Measurements from ENCODE around the gene ARGLU1. TPM values are rescaled to one million over a fixed set of nuclear protein-coding genes. Genes with fewer than 3 reads are reported as not detected.

Gene ARGLU1
- total RNA-seq, 1 donor from 2014 or later, result 32.4 TPM

DNA sequence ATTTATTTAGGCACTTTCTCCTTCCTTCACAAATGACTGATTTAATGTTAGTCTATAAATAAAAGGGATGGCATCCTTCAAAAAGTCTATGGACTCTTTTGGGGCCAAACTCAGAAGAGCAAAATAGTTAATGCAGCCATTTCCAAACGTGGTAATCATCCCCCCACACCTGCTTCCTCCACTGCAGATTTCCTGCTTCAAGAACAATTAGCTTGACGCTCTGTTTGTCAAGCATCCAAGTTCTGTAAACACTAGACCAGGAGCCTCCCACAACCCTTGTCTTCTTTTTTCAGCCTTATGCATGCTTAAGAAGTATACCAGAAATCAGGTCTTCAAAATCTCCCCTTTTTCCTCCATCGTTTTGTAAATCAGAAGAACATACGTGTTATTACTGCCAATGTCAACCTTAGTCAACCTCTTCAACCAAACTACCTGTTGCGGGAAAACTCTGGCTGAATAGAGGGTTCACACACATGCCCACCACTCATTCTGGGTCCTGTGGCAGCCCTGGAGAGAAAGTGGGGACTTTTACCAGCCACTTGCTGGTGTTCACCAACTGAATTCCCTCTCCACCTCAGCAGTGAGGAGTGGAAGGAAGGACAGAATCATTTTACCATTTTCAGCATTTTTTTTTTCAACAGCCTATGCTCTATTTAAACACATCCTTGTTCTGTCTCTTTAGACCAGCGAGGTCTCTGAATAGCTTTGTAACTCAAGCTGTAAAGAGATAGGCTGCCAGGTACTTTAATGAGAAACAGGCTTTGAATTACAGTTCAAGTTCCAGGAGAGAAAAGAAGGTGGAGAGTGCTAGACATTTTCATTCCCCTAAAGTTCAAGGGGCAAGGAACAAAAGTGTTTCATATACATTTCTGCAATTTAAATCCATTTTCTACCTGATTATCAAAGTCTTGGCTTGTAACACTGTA is 71.6 kb downstream of the ARGLU1 start:
- H3K4me1 ChIP-seq (ENCODE audit: control insufficient read depth in 3 of 3, insufficient read depth in 3 of 3, low read length in 3 of 3), result peaks cover 19 to 36% (median 20%) of the 10 kb centered on the region in 3 donors
- H3K27ac ChIP-seq (ENCODE audit: low read depth, low read length), result peak overlapping the region; percentile 55
- peaks cover 14 to 23% (median 18%) of the 10 kb centered on the region in 3 donors for H3K36me3 ChIP-seq (ENCODE audit: control insufficient read depth in 3 of 3, insufficient read depth in 3 of 3, low read length in 3 of 3)
- peak overlapping the region in 2 of 3 donors; percentile 44 to 46 for H3K9ac ChIP-seq (ENCODE audit: low read depth in 1 of 3, low read length in 3 of 3)
- peak overlapping the region in 2 of 3 donors; percentile 25 to 36 for H3K4me3 ChIP-seq (ENCODE audit: low read length in 3 of 3)
- H3K27me3 ChIP-seq (ENCODE audit: control insufficient read depth in 3 of 3, insufficient read depth in 3 of 3, low read length in 3 of 3), result no peaks in the 10 kb centered on the region
- H3K9me3 ChIP-seq (ENCODE audit: control insufficient read depth in 3 of 3, low read length in 3 of 3), result no peaks in the 10 kb centered on the region

- no peak overlapping the region for H3K4me3 ChIP-seq (ENCODE audit: low read length in 3 of 3)
- no peak overlapping the region for H3K9ac ChIP-seq (ENCODE audit: low read depth in 1 of 3, low read length in 3 of 3)
- peaks cover 14 to 26% (median 18%) of the 10 kb centered on the region in 3 donors for H3K36me3 ChIP-seq (ENCODE audit: control insufficient read depth in 3 of 3, insufficient read depth in 3 of 3, low read length in 3 of 3)
- H3K27me3 ChIP-seq (ENCODE audit: control insufficient read depth in 3 of 3, insufficient read depth in 3 of 3, low read length in 3 of 3), result no peaks in the 10 kb centered on the region
- H3K27ac ChIP-seq (ENCODE audit: low read depth, low read length), result no peak overlapping the region
- peaks cover 13 to 31% (median 16%) of the 10 kb centered on the region in 3 donors for H3K4me1 ChIP-seq (ENCODE audit: control insufficient read depth in 3 of 3, insufficient read depth in 3 of 3, low read length in 3 of 3)
- H3K9me3 ChIP-seq (ENCODE audit: control insufficient read depth in 3 of 3, low read length in 3 of 3), result no peaks in the 10 kb centered on the region
These were observed 73.0 kb downstream of the ARGLU1 start for GRCh38 chr13:106494936-106495335.

- H3K9me3 ChIP-seq (ENCODE audit: control insufficient read depth in 3 of 3, low read length in 3 of 3), result no peaks in the 10 kb centered on the region
- H3K27ac ChIP-seq (ENCODE audit: low read depth, low read length), result no peak overlapping the region
- peaks cover 14 to 26% (median 18%) of the 10 kb centered on the region in 3 donors for H3K36me3 ChIP-seq (ENCODE audit: control insufficient read depth in 3 of 3, insufficient read depth in 3 of 3, low read length in 3 of 3)
- H3K9ac ChIP-seq (ENCODE audit: low read depth in 1 of 3, low read length in 3 of 3), result no peak overlapping the region
- H3K4me3 ChIP-seq (ENCODE audit: low read length in 3 of 3), result no peak overlapping the region
- peaks cover 11 to 26% (median 15%) of the 10 kb centered on the region in 3 donors for H3K4me1 ChIP-seq (ENCODE audit: control insufficient read depth in 3 of 3, insufficient read depth in 3 of 3, low read length in 3 of 3)
- no peaks in the 10 kb centered on the region for H3K27me3 ChIP-seq (ENCODE audit: control insufficient read depth in 3 of 3, insufficient read depth in 3 of 3, low read length in 3 of 3)
These were observed 73.4 kb downstream of the ARGLU1 start for GRCh38 chr13:106494506-106494905.

DNA sequence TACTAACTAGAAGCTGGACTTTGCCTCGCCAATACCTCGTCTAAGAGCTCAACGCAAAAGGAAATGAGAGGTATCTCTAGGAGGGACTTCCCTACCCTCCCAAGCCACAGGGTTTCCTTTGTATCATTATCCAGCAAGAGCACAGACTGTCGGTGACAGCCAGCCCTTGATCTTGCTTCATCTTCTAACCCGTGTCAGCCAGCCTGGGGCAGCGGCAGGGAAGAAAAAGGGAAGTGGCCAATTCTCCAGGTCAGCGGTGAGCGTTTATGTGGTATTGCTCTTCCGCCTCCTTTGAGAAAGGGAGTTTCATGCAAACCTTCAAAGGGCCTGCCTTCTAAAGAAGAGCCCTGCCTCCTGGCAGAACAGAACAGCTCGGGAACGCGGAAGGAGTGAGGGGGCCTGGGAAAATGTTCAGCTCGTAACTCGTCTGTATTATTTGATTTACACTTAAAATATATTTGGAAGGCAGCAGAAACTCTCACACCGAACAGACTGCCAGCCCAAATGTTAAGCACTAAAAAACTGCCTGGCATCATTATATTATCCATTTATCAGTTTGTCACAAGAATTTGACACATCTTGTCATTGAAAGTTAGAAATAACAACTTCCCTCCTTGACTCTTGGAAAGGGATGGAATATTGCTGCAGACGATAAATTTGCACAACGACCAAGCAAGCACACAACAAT is 74.3 kb downstream of the ARGLU1 start:
- Histone ChIP-seq H3K4me1 (ENCODE audit: control insufficient read depth in 3 of 3, insufficient read depth in 3 of 3, low read length in 3 of 3) (peaks cover 11 to 23% (median 15%) of the 10 kb centered on the region in 3 donors), H3K4me3 (ENCODE audit: low read length in 3 of 3) (no peak overlapping the region), H3K27ac (ENCODE audit: low read depth, low read length) (no peak overlapping the region), H3K27me3 (ENCODE audit: control insufficient read depth in 3 of 3, insufficient read depth in 3 of 3, low read length in 3 of 3) (no peaks in the 10 kb centered on the region), H3K9me3 (ENCODE audit: control insufficient read depth in 3 of 3, low read length in 3 of 3) (no peaks in the 10 kb centered on the region), H3K9ac (ENCODE audit: low read depth in 1 of 3, low read length in 3 of 3) (no peak overlapping the region), H3K36me3 (ENCODE audit: control insufficient read depth in 3 of 3, insufficient read depth in 3 of 3, low read length in 3 of 3) (peaks cover 14 to 26% (median 18%) of the 10 kb centered on the region in 3 donors)

DNA sequence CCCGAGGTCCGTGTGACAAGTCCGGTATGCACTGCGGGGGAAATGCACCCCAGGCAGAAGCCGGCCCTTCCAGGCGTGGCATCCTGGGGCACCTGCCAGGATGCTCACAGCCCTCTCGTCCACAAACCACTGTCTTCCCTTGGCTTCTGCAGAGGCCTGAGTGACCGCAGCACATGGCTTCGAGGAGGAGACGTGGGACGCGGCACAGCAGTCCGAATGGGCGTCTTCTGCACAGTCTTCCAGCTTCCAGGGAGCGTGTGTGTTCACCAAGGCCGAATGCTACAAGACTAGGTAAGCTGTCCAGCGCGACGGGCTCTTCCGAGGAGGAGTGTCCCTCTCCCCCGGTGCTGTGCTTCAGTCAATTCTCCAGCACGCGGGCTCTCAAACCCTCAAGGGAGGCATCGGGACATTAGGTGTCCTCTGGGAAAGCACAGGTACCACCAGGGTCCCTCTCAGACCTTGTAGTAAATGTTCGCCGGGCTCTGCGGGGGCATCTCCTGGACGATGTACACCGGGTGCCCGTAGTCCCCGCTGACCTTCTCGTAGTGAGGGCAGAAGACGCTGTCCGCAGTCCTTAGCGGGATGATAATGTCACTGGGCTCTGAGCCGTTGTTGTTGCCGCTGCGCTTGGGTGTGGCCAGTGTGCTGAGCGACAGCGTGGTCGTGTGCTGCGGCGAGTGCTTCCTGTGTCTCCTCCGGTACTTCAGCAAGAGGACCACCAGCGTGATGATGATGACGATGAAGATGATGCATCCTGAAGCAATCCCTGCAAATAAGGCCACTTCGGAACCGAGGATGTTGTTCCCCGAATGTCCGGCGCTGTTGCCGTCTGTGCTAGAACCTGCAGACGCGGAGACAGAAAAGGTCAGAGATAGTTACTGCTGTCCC is 75.1 kb downstream of the ARGLU1 start:
- no peaks in the 10 kb centered on the region for H3K9me3 ChIP-seq (ENCODE audit: control insufficient read depth in 3 of 3, low read length in 3 of 3)
- H3K36me3 ChIP-seq (ENCODE audit: control insufficient read depth in 3 of 3, insufficient read depth in 3 of 3, low read length in 3 of 3), result peaks cover 14 to 26% (median 18%) of the 10 kb centered on the region in 3 donors
- H3K27ac ChIP-seq (ENCODE audit: low read depth, low read length), result no peak overlapping the region
- H3K4me1 ChIP-seq (ENCODE audit: control insufficient read depth in 3 of 3, insufficient read depth in 3 of 3, low read length in 3 of 3), result peaks cover 9 to 20% (median 11%) of the 10 kb centered on the region in 3 donors
- no peak overlapping the region for H3K9ac ChIP-seq (ENCODE audit: low read depth in 1 of 3, low read length in 3 of 3)
- H3K27me3 ChIP-seq (ENCODE audit: control insufficient read depth in 3 of 3, insufficient read depth in 3 of 3, low read length in 3 of 3), result no peaks in the 10 kb centered on the region
- H3K4me3 ChIP-seq (ENCODE audit: low read length in 3 of 3), result no peak overlapping the region

DNA sequence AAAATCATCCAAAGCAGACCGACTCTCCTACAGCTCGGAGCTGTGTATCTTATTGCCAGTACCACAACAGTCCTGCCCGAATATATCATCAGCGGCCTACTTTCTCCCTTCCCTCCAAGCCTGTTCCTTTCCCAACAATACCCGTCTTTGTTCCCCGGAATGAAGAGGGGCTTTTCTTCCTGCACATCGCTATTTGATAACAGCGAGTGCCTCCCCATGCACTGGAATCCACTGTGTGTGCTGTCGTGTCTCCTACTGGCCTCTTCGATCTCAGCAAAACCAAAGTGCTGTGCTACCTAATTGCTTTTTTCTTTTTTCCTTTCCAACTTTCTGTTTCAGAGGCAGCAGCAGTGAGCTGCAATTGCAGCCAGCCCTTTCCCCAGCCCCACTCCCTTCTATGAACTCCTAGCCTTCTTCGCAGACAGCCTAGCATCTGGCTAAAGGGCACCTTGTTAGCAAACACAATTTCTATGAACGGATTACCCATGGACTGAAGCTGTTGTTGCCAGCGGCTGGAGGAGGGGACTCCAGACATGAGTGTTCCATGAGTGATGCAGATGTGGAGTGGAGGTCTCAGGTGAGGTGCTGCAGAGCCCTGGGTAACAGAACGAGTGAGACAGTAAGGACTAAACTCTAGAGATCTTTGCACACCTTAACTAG is 75.9 kb downstream of the ARGLU1 start:
- Histone ChIP-seq H3K9me3 (ENCODE audit: control insufficient read depth in 3 of 3, low read length in 3 of 3) (no peaks in the 10 kb centered on the region), H3K27ac (ENCODE audit: low read depth, low read length) (no peak overlapping the region), H3K36me3 (ENCODE audit: control insufficient read depth in 3 of 3, insufficient read depth in 3 of 3, low read length in 3 of 3) (peaks cover 14 to 26% (median 18%) of the 10 kb centered on the region in 3 donors), H3K27me3 (ENCODE audit: control insufficient read depth in 3 of 3, insufficient read depth in 3 of 3, low read length in 3 of 3) (no peaks in the 10 kb centered on the region), H3K4me1 (ENCODE audit: control insufficient read depth in 3 of 3, insufficient read depth in 3 of 3, low read length in 3 of 3) (peaks cover 9 to 19% (median 10%) of the 10 kb centered on the region in 3 donors), H3K9ac (ENCODE audit: low read depth in 1 of 3, low read length in 3 of 3) (no peak overlapping the region), H3K4me3 (ENCODE audit: low read length in 3 of 3) (no peak overlapping the region)

Other genes with a start within 250 kb of the ARGLU1 start
- 14.6 TPM for gene EFNB2, start 32.5 kb downstream of the ARGLU1 start, total RNA-seq